Suprapubic skin (tissue), 3 donors: ENCODE results near the gene XRRA1.

Source experiments
- EP300 ChIP-seq: sonication (generic); formaldehyde crosslinking; IDR thresholded peaks from one replicate; pipeline ENCODE4 v1.6.1; 2017; ENCODE audit warnings: antibody characterized with exemption
- TF ChIP-seq, protein P1 (sequence below), 2 donors: fragments of 200-600 bp in 1 of 2; fragments of 450-650 bp in 1 of 2; sonication (generic) in 1 of 2; IDR thresholded peaks; one replicate each; pipeline ENCODE4 v1.5.1; 2016 to 2019; ENCODE audit warnings: antibody characterized with exemption in 2 of 2, mild to moderate bottlenecking in 1 of 2, moderate library complexity in 1 of 2

GRCh38 chr11:74933765-74934164 lies 15.1 kb downstream of the XRRA1 start:
- TF ChIP-seq, protein P1, sequence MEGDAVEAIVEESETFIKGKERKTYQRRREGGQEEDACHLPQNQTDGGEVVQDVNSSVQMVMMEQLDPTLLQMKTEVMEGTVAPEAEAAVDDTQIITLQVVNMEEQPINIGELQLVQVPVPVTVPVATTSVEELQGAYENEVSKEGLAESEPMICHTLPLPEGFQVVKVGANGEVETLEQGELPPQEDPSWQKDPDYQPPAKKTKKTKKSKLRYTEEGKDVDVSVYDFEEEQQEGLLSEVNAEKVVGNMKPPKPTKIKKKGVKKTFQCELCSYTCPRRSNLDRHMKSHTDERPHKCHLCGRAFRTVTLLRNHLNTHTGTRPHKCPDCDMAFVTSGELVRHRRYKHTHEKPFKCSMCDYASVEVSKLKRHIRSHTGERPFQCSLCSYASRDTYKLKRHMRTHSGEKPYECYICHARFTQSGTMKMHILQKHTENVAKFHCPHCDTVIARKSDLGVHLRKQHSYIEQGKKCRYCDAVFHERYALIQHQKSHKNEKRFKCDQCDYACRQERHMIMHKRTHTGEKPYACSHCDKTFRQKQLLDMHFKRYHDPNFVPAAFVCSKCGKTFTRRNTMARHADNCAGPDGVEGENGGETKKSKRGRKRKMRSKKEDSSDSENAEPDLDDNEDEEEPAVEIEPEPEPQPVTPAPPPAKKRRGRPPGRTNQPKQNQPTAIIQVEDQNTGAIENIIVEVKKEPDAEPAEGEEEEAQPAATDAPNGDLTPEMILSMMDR (IDR thresholded peaks at IDR 0.05) = no peak
- TF ChIP-seq EP300 = no peak
